Heart left ventricle (tissue), 13 donors: ENCODE measurements around the gene VTCN1.

Experiments
- POLR2A ChIP-seq, 2 donors: fragments of 450-650 bp; IDR thresholded peaks; one replicate each; pipeline ENCODE4 v1.6.1; 2017; ENCODE audit warnings: antibody characterized with exemption in 2 of 2, mild to moderate bottlenecking in 2 of 2, moderate library complexity in 2 of 2
- TF ChIP-seq, protein P1 (sequence below), 12 donors: fragments of 200-600 bp; sonication (generic) in 4 of 12; IDR thresholded peaks; one replicate each; pipeline versions ENCODE4 v1.5.0 to v1.8.0; 2018 to 2022; ENCODE audit warnings: antibody characterized with exemption in 12 of 12, mild to moderate bottlenecking in 5 of 12
- donor health status: ischemic (EF 13 %, LVEDD 7.1; RV severe dilation, severe dysfunction).
- donor health status: DM: no; HTN: yes; CAD: no.
- donor health status: DM: no; HTN: no; CAD: no.
- donor health status: ischemic (EF 25% LVEDD 6.9; RV normal size, moderate dysfunction).
- donor health status: ischemic (EF 25% LVEDD 5.7; RV mildly dilated, moderate dysfunction).
- donor health status: ischemic (EF 35%, LVEDD 5.7; RV mildly dilated, moderate dysfunction).
- donor health status: nonischemic (EF 11% LVEDD 7.7; RV severe dilation, severe dysfunction).
- donor health status: DM: yes; HTN: yes; CAD: no.
- donor health status: PGD.
- donor health status: ischemic (EF 29% LVEDD 5.4; RV normal size, mild dysfunction).
- donor health status: nonischemic (EF 23%, LVEDD 6.1; RV moderate dilation, normal function).

DNA sequence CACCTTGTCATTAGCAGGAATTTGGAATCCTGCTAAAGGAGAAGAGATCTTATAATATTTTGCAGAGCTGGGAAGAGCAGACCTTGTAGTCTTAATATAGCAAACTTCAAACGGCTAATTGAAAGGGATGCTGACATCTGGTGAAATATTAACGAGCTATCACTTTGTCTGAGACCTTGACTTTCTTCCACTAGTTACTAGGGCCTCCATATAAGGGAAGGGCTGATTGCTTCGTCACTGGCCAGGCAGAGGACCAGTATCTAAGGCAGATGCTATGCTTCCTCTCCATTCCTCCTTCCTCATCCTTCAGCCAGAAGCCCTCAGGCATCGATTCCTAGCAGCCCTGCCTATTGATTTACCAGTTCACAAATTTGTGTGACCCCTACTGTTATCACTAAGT is 6.0 kb upstream of the VTCN1 start:
- TF ChIP-seq, protein P1, sequence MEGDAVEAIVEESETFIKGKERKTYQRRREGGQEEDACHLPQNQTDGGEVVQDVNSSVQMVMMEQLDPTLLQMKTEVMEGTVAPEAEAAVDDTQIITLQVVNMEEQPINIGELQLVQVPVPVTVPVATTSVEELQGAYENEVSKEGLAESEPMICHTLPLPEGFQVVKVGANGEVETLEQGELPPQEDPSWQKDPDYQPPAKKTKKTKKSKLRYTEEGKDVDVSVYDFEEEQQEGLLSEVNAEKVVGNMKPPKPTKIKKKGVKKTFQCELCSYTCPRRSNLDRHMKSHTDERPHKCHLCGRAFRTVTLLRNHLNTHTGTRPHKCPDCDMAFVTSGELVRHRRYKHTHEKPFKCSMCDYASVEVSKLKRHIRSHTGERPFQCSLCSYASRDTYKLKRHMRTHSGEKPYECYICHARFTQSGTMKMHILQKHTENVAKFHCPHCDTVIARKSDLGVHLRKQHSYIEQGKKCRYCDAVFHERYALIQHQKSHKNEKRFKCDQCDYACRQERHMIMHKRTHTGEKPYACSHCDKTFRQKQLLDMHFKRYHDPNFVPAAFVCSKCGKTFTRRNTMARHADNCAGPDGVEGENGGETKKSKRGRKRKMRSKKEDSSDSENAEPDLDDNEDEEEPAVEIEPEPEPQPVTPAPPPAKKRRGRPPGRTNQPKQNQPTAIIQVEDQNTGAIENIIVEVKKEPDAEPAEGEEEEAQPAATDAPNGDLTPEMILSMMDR (IDR thresholded peaks at IDR 0.05): no peak
- TF ChIP-seq POLR2A (IDR thresholded peaks at IDR 0.05): no peak
